Loucy (cell line): ENCODE data around the gene UGT2B7.

ENCODE experiments used
- CTCF ChIP-seq: fragments of 200-600 bp; sonication (generic); conservative IDR thresholded peaks from 2 replicates; pipeline ENCODE4 v1.5.1; 2014; ENCODE audit warnings: mild to moderate bottlenecking, antibody characterized with exemption, low read length
- EZH2phosphoT487 ChIP-seq: fragments of 200-600 bp; IDR thresholded peaks from 2 replicates; pipeline ENCODE4 v1.6.1; 2018; ENCODE audit warnings: antibody characterized with exemption, mild to moderate bottlenecking, moderate library complexity, borderline replicate concordance

GRCh38 chr4:69098470-69098869 lies 2.2 kb downstream of the UGT2B7 start:
- no peak for TF ChIP-seq CTCF
- TF ChIP-seq EZH2phosphoT487, result no peak
